H1 (cell line): ENCODE data around the gene PALD1. TPM values are rescaled to one million over a fixed set of nuclear protein-coding genes. Genes with fewer than 3 reads are reported as not detected.

Experiments used
- CHD7 ChIP-seq: fragments of 300-600 bp; sonication (generic); IDR thresholded peaks from 2 replicates; pipeline ENCODE4 v1.7.1; 2012; ENCODE audit warnings: low read length, moderate library complexity, mild to moderate bottlenecking, inconsistent platforms; ENCODE audit not compliant: insufficient replicate concordance
- EZH2 ChIP-seq: fragments of 200-600 bp; sonication (generic); IDR thresholded peaks from 2 replicates; pipeline ENCODE4 v1.7.1; 2012; ENCODE audit warnings: low read depth, mild to moderate bottlenecking, moderate library complexity, low read length, inconsistent platforms; ENCODE audit not compliant: severe bottlenecking
- HDAC2 ChIP-seq, 2 experiments: fragments of 300-600 bp in 1 of 2; sonication (generic) in 1 of 2; IDR thresholded peaks; 2 replicates each; pipeline ENCODE4 v1.6.1; 2011 to 2012; ENCODE audit warnings: low read depth in 2 of 2, low read length in 2 of 2, mild to moderate bottlenecking in 2 of 2, moderate library complexity in 2 of 2, borderline replicate concordance in 1 of 2, inconsistent platforms in 1 of 2
- JUN ChIP-seq: IDR thresholded peaks from 2 replicates; pipeline ENCODE4 v1.6.1; 2011; ENCODE audit warnings: low read depth, mild to moderate bottlenecking, improper control_type of control experiment, low read length
- JUND ChIP-seq: IDR thresholded peaks from 2 replicates; pipeline ENCODE4 v1.6.1; 2011; ENCODE audit warnings: mild to moderate bottlenecking, improper control_type of control experiment, low read length
- POLR2AphosphoS5 ChIP-seq: IDR thresholded peaks from 2 replicates; pipeline ENCODE4 v1.6.1; 2011; ENCODE audit warnings: low read depth, low read length
- POU5F1 ChIP-seq: IDR thresholded peaks from 2 replicates; pipeline ENCODE4 v1.6.1; 2011; ENCODE audit warnings: low read depth, mild to moderate bottlenecking, low read length, moderate library complexity
- RBBP5 ChIP-seq: IDR thresholded peaks from 2 replicates; pipeline ENCODE4 v1.7.1; 2012; ENCODE audit warnings: low read depth, mild to moderate bottlenecking, inconsistent platforms, low read length, moderate library complexity, borderline replicate concordance
- RXRA ChIP-seq: IDR thresholded peaks from 2 replicates; pipeline ENCODE4 v1.6.1; 2011; ENCODE audit warnings: low read depth, mild to moderate bottlenecking, low read length, moderate library complexity; ENCODE audit not compliant: insufficient read depth
- SP1 ChIP-seq: IDR thresholded peaks from 2 replicates; pipeline ENCODE4 v1.6.1; 2011; ENCODE audit warnings: low read depth, low read length
- SRF ChIP-seq: IDR thresholded peaks from 2 replicates; pipeline ENCODE4 v1.6.1; 2011; ENCODE audit warnings: mild to moderate bottlenecking, low read depth, low read length, moderate library complexity
- TAF7 ChIP-seq: optimal IDR thresholded peaks from 2 replicates; pipeline ENCODE3; 2011; ENCODE audit warnings: low read depth, mild to moderate bottlenecking, inconsistent platforms, low read length, moderate library complexity, borderline replicate concordance
- polyA plus RNA-seq, 7 experiments: library from polyadenylated mRNA; depleted of rRNA in 3 of 7; stranded (reverse) in 5 of 7; unstranded in 2 of 7; fragments of >200 nt in 5 of 7; fragments of 200-250 nt in 2 of 7; gene quantifications; 1 replicate in 5 of 7; 2 replicates in 1 of 7; 4 replicates in 1 of 7; pipeline versions ENCODE4 v1.2.1 to v1.2.3, GENCODE V29; 2011 to 2013; ENCODE audit warnings: missing spikeins in 2 of 7, mixed read lengths in 2 of 7
- total RNA-seq: library from RNA; stranded (reverse); fragmentation: NEBNext Ultra II Directional; extraction: Animal tissue kit (Norgen Biotek cat#: 25700); gene quantifications from 2 replicates; pipeline ENCODE4 v1.2.1, GENCODE V29; 2021

Gene PALD1
- total and polyA plus RNA-seq, 2 of the 8 experiments (the other 6 are each of a cell fraction or from before 2014, with no cell fraction given): 13.3 to 32.8 TPM

GRCh38 chr10:70455213-70455630, 23.3 kb upstream of the PALD1 start (continued):
- TF ChIP-seq CHD7 (no peak), RXRA (peak; percentile 62; the same call in 1 of the 2 replicates), JUN (no peak), POLR2AphosphoS5 (no peak), EZH2 (no peak), JUND (peak; percentile 39; the same call in 1 of the 2 replicates), RBBP5 (no peak), SRF (no peak), POU5F1 (peak; percentile 81; the same call in 1 of the 2 replicates), HDAC2 (IDR thresholded peaks at IDR 0.05; ENCODE audit: borderline replicate concordance in 1 of 2, low read depth in 2 of 2, low read length in 2 of 2) (peak; percentile 14 to 86; a peak in 1 of 4 replicates), SP1 (peak; percentile 50), TAF7 (no peak)
